Stimulated activated CD8-positive, alpha-beta memory T cell treated with anti-CD3 and anti-CD28 coated beads, Interleukin-2, amount 100 ng/mL, for 48 hours (primary cell): ENCODE results near the gene VAMP5.
"Not testable (repeated sequence)": the region's sequence is repeated elsewhere in the genome, so short reads cannot be mapped to it uniquely, and the experiment has no call there.

Source experiments
- DNase-seq, 2 donors: peaks; one replicate each; pipeline ENCODE4 v3.0.0-alpha.2; 2020; ENCODE audit warnings: low read depth in 2 of 2

VAMP5 gene

GRCh38 chr2:85584354-85584856, at the start of gene VAMP5:
VAMP5 (plus strand) TSS chr2:85584431; CDS start chr2:85584491, 60 bp downstream.
- no peak for DNase-seq

GRCh38 chr2:85534881-85535280, 49.4 kb upstream of the VAMP5 start:
- DNase-seq = no peak

DNA sequence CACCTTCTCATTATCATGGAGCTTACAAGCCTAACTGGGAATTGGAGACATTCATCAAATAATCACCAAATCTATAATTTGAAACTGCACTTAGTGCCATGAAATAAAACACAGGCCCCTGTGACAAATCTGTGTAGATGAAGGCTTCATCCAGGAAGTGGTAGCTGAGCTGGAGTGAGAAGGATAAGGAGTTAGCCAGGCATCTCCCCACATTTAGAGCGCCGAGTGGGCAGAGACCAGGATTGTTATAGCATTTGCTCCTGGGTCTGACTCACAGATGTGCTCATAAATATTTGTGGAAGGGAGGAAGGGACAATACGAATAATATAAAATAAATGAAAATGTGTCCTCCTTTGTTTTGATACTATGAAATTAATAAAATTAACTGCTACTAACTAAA, 47.8 kb upstream of the VAMP5 start:
- DNase-seq = no peak

DNA sequence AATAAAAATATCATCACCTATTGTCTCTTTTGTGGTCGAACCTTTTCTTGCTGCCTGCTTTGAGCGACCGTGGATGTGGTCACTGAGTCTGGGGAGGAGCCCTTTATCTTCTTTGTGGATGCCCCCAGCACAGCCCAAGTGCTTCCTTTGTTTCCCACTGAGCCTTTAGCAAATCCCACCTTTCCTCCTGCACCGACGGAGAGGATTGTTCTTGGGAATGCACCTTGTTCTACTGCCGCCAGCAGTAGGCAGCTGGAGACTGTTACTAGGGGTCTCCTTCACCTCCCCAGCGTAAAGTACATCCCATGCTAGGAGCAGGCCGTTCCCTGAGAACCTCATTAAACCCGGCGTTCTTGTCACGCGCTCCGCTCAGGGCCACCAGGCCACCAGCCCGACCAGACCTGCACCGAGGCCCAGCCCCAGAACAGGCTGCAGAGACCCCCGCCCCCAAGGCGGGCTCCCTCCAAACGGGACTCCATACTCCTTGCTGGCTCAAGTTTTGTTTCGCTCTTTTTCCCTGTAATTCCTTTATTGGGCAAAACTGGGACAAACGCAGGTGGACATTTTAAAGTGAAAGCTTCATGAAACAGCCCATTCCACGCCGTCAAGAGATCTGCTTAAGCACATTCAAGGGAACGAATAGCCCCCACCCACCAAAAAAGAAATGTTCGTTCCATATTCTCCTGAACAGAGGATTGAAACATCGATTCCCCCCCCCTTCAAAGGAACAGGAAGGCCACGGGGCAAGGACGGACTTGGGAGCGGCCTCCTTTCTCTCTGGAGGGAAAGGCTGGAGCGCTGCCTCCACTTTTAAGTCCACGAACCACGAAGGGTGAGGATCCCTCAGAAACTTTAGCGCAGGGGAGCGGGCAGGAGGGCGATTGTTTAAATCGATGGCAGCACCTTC, 46.4 kb upstream of the VAMP5 start:
- no peak for DNase-seq

DNA sequence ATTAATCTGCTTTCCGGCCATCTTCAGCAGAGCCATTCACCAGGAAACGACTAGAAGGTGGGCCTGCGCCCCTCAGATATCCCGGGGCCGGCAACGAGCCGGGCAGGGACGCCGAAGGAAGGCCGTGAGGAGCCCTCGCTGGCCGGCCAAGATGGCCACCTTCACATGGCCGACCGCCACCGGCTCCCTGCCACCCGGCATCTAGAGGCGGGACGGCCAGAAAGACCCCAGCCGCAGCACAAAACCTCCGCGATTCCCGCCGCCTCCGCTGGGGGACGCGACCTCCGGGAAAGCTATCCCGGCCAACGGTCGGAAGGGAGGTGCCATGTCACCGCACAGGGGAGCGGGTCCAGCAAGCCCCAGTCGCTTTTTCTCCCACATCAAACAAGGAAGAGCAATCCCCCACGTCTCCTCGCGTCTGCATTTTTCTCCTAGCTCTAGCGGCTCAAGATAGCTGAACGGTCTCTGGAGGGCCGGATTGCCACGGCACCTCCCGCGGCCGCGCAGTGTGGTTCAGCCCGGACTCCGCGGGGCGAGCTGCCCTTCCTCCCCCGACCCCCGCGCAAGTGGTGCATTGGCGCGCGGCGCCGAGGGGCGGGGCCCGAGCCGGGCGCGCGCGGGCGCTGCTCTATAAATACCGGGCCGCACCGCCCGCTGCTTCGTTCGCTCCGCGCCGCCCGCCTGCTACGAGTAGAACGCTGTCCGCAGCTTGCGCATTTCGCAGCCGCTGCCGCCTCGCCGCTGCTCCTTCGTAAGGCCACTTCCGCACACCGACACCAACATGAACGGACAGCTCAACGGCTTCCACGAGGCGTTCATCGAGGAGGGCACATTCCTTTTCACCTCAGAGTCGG, 45.5 kb upstream of the VAMP5 start, which contains the start of gene MAT2A:
MAT2A (plus strand) TSS at position 662 of the 854 bp plus-strand sequence; CDS start at position 782, 120 bp downstream.
- peak; percentile 88 for DNase-seq

DNA sequence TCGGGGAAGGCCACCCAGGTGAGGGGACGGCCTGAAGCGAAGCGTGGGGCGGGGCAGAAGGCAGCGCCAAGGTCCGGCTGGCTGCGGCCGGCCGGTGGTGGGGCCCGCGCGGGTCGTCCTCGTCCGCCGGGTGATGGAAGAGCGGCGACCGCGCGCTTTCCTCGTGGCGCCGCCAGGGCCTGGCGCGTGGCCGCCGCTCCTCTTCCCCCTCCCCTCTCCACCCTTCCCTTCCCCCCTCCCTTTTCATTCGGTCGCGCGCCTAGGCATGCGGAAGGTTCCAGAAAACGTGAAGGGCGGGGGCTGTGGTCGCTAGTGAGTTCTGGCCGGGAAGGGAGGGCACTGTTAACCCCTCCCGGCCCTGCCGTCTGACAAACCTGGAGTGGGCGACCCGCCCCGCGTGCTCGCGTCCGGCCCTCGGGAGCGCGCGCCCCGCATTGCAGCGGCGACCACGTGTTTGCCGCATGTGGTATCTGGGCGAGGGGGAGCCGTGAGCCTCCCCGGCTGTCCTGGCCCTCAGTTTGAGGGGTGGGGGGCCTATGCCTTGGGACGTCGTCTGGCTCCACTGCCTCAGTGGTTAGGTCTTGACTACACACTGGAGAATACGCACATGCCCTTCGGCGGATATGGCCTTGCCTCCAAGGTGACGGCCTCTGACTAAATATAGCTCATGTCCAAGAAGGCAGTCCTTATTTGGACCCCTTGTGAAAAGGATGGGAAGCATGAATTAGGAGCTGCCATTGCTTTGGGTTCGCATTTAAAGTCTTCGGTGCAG, 44.7 kb upstream of the VAMP5 start:
- DNase-seq = peak; percentile 60 to 64

- no peak for DNase-seq
These were observed 44.0 kb upstream of the VAMP5 start for GRCh38 chr2:85540133-85540648.

GRCh38 chr2:85541262-85541661, 43.0 kb upstream of the VAMP5 start:
- DNase-seq = no peak

DNA sequence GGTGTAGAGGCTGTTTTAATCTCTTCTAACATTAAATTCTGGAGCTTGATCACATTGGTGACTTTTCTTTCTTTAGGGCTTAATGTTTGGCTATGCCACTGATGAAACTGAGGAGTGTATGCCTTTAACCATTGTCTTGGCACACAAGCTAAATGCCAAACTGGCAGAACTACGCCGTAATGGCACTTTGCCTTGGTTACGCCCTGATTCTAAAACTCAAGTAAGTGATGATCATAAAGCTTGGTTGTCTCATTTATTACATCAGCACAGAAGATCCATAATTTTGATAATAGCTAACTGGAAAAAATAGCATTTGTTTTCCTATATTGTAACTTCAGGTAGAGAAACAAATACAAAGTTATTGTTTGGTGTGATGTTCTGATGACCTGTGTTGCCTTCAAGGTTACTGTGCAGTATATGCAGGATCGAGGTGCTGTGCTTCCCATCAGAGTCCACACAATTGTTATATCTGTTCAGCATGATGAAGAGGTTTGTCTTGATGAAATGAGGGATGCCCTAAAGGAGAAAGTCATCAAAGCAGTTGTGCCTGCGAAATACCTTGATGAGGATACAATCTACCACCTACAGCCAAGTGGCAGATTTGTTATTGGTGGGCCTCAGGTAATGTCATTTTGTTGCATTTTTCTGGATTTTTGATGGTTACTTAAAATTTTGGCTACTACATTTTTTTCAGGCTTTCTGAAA, 42.3 kb upstream of the VAMP5 start:
- DNase-seq = no peak

DNA sequence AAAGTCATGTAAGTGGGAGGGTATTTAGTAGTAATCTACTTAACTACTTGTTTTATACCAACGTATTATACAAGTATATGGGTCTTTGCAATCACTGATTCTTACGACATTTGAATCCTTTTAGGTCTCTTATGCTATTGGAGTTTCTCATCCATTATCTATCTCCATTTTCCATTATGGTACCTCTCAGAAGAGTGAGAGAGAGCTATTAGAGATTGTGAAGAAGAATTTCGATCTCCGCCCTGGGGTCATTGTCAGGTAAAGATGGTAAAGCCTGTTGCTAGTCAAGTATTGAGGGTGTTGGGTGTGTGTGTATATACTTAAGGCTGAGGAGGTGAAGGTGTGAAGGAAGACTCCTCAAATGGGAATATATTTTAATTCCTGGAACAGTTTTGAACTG, 41.5 kb upstream of the VAMP5 start:
- no peak for DNase-seq

- DNase-seq = not testable (repeated sequence)
These were observed 40.0 kb upstream of the VAMP5 start for GRCh38 chr2:85544254-85544691.

DNA sequence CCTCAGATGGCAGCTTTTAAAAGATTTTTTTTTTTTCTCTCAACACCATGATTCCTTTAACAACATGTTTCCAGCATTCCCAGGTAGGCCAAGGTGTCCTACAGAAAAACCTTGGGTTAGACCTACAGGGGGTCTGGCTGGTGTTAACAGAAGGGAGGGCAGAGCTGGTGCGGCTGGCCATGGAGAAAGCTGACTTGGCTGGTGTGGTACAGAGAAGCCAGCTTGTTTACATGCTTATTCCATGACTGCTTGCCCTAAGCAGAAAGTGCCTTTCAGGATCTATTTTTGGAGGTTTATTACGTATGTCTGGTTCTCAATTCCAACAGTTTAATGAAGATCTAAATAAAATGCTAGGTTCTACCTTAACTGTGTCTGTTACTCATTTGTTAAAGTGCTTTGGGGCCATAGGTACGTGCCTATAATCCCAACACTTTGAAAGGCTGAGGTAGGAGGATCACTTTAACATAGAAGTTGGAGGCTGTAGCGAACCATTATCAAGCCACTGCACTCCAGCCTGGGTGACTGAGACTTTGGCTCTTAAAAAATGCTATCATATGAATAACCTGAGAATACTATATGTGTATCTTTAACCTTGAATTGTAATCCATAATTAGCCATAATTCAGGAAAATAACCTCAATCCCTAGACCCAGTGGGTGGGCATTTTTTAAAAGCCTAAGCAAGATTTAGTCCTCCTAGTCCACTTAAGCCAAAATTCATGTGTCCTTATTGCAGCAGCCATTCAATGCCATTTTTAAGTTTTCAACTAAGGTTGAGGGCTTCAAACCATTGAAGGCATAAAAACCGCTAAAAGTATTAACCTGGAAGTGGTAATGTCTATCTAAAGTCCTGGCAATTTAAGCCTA, 39.1 kb upstream of the VAMP5 start:
- not testable (repeated sequence) for DNase-seq

DNA sequence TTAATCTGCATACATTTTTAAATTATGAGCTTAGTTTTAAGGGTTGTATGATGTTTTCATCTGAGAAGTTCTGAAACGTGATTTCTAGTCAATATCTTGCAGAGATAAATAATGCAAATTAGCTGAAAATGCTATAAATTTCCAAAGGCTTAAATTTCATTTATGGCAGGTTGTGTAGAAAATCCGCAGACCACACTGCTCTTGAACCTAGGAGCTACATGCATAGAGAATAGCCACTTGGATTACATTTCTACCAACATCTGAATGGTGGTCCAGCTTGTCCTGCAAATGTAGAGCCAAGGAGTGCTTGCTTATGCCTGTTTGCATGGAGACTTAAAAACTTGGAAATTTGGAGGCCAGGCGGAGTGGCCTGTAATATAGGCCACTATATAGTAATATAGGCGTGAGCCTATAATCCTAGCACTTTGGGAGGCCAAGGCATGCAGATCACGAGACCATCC, 38.4 kb upstream of the VAMP5 start:
- no peak for DNase-seq

DNA sequence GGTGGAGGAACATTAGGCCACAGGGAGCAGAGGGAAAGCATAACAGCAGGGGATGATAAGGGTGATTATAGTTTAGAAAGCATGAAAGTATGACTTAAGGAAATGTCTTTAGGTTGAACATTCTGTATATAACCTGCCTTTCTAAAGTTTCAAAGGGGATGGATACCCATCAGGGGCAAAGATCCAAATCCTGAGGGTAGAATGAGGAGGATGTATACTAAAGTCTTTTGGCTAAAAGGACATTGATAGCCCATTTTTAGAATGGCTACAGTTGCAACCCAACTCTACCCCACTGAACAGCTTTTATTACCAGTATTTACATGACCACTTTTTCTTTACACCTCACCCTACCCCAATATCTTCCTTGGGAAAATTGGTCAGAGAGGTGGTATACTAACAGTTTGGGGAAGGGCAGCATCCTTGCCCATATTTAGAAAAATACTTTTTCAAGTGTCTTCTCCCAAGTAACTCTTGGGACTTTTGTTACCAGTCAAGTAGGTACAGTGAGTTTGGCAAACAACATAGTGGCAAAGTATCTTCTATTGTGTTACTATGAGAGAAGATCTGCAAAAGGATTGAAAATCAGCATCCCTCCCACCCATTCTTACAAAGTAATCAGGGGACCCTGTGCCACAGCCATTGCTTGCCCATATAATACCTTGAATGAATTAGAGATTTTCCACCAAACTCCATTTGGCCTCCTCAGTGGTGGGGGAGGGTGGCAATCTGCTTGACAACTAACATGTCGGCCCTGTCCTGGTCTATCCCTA, 37.0 kb upstream of the VAMP5 start:
- no peak for DNase-seq

DNA sequence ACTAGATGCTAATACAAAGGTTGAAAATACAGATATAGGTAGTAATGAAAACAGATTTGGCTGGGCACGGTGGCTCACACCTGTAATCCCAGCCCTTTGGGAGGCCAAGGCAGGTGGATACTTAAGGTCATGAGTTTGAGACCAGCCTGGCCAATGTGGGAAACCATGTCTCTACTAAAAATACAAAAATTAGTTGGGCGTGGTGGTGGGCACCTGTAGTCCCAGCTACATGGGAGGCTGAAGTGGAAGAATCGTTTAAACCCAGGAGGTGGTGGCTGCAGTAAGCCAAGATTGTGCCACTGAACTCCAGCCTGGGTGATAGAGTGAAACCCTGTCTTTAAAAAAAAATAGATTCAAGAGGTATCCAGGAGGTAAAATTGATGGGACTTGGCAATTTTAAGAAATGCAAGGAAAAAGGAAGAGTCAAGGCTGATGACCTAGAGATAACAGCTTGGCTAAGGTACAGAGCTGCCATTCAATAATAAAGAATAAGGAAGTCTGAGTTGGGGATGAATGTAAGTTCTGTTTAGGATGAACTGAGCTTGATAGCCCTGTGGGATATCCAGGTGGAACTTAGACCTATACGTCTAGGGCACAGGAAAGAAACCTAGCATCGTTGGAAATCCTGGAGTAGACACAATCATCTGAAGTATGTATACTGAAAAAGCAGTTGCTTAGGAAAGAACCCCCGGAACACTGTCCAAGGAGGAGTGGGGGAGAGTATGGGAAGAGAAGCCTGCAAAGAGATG, 36.2 kb upstream of the VAMP5 start:
- DNase-seq = no peak

DNA sequence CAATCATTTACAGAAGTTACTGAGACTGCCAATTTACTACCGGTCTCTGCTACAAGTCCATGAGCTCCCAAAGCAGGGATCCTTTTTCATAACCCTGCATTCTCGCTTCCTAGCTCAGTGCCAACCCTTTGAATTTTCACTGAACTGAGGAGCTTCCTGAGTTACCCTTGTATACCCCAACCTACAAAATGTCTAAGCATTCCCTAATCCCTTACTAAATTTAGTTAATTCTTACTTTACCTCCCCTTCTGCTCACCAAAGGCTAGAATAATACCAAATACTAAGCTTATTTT, 35.7 kb upstream of the VAMP5 start:
- DNase-seq = no peak

DNA sequence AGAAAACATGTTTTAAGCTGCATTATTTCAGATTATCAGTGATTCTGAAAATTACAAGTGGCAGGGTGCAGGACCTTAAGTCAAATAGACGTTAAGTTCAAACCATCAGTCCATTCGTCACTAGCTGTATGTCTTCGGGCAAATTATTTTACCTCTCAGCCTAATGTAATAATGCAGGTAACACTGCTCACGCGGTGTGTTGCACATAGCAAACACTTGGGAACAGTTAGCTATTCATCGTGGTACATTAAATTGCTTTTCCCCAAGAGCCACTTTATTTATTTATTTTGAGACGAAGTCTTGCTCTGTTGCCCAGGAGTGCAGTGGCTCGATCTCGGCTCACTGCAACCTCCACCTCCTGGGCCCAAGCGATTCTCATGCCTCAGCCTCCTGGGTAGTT, 35.1 kb upstream of the VAMP5 start:
- DNase-seq = no peak

- no peak for DNase-seq
These were observed 34.4 kb upstream of the VAMP5 start for GRCh38 chr2:85549826-85550225.
